ENCODE results near the gene ZBTB39.
"Not testable (repeated sequence)": the region's sequence is repeated elsewhere in the genome, so short reads cannot be mapped to it uniquely, and the experiment has no call there.

DNA sequence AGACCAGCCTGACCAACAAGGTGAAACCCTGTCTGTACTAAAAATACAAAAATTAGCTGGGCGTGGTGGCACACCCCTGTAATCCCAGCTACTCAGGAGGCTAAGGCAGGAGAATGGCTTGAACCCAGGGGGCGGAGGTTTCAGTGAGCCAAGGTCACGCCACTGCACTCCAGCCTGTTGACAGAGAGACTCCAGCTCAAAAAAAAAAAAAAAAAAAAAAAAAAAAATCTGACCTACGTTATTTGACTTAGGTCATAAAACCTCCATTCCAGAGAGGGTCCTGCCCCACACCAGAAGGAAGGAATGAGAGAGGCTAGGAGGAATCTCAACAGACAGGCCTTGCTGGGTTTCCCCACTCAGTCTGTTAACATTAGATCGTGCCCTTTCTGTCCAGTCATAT lies 12.0 kb upstream of the ZBTB39 start:
- TF ChIP-seq, protein P1, sequence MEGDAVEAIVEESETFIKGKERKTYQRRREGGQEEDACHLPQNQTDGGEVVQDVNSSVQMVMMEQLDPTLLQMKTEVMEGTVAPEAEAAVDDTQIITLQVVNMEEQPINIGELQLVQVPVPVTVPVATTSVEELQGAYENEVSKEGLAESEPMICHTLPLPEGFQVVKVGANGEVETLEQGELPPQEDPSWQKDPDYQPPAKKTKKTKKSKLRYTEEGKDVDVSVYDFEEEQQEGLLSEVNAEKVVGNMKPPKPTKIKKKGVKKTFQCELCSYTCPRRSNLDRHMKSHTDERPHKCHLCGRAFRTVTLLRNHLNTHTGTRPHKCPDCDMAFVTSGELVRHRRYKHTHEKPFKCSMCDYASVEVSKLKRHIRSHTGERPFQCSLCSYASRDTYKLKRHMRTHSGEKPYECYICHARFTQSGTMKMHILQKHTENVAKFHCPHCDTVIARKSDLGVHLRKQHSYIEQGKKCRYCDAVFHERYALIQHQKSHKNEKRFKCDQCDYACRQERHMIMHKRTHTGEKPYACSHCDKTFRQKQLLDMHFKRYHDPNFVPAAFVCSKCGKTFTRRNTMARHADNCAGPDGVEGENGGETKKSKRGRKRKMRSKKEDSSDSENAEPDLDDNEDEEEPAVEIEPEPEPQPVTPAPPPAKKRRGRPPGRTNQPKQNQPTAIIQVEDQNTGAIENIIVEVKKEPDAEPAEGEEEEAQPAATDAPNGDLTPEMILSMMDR (IDR thresholded peaks at IDR 0.05) = not testable (repeated sequence)
- TF ChIP-seq EZH2 (IDR thresholded peaks at IDR 0.05; ENCODE audit: borderline replicate concordance, insufficient read depth, low read depth, low read length, poor library complexity, severe bottlenecking) = not testable (repeated sequence)

Data from B cell (primary cell).